Measurements from ENCODE around the gene KHDRBS2. TPM values are rescaled to one million over a fixed set of nuclear protein-coding genes. Genes with fewer than 3 reads are reported as not detected.

Gene KHDRBS2
- polyA plus RNA-seq, 2 donors: 0.01 TPM; not detected in 1

- Histone ChIP-seq H3K9me3 (ENCODE audit: control insufficient read depth in 2 of 2, insufficient read depth in 1 of 2, low read depth in 1 of 2, low read length in 1 of 2) (no peaks in the 10 kb centered on the region), H3K27ac (ENCODE audit: low read depth in 2 of 2, low read length in 1 of 2) (no peak overlapping the region), H3K36me3 (ENCODE audit: control insufficient read depth in 2 of 2, insufficient read depth in 2 of 2, low read length in 1 of 2) (no peaks in the 10 kb centered on the region), H3K4me1 (ENCODE audit: control insufficient read depth in 2 of 2, insufficient read depth in 2 of 2, low read length in 1 of 2) (no peaks in the 10 kb centered on the region), H3K27me3 (ENCODE audit: control insufficient read depth in 1 of 2, insufficient read depth in 2 of 2, low read length in 2 of 2) (no peaks in the 10 kb centered on the region), H3K4me3 (ENCODE audit: low read depth in 1 of 2, low read length in 2 of 2) (no peak overlapping the region)
- 77% methylated on average over 4 of the region's 4 CpGs for WGBS, 2 donors
Measured at GRCh38 chr6:62217866-62218265, 68.2 kb downstream of the KHDRBS2 start.

- Histone ChIP-seq H3K4me1 (ENCODE audit: control insufficient read depth in 2 of 2, insufficient read depth in 2 of 2, low read length in 1 of 2) (no peaks in the 10 kb centered on the region), H3K36me3 (ENCODE audit: control insufficient read depth in 2 of 2, insufficient read depth in 2 of 2, low read length in 1 of 2) (no peaks in the 10 kb centered on the region), H3K27ac (ENCODE audit: low read depth in 2 of 2, low read length in 1 of 2) (no peak overlapping the region), H3K27me3 (ENCODE audit: control insufficient read depth in 1 of 2, insufficient read depth in 2 of 2, low read length in 2 of 2) (no peaks in the 10 kb centered on the region), H3K9me3 (ENCODE audit: control insufficient read depth in 2 of 2, insufficient read depth in 1 of 2, low read depth in 1 of 2, low read length in 1 of 2) (no peaks in the 10 kb centered on the region), H3K4me3 (ENCODE audit: low read depth in 1 of 2, low read length in 2 of 2) (no peak overlapping the region)
- 40 to 48% methylated on average over 1 of the region's 1 CpG for WGBS, 2 donors
Measured at GRCh38 chr6:62202078-62202477, 83.9 kb downstream of the KHDRBS2 start.

GRCh38 chr6:62192593-62192992 is 93.4 kb downstream of the KHDRBS2 start:
- H3K4me1 ChIP-seq (ENCODE audit: control insufficient read depth in 2 of 2, insufficient read depth in 2 of 2, low read length in 1 of 2): no peaks in the 10 kb centered on the region
- WGBS, 2 donors: 76 to 80% methylated on average over 1 of the region's 1 CpG
- H3K36me3 ChIP-seq (ENCODE audit: control insufficient read depth in 2 of 2, insufficient read depth in 2 of 2, low read length in 1 of 2): no peaks in the 10 kb centered on the region
- H3K9me3 ChIP-seq (ENCODE audit: control insufficient read depth in 2 of 2, insufficient read depth in 1 of 2, low read depth in 1 of 2, low read length in 1 of 2): no peaks in the 10 kb centered on the region
- no peak overlapping the region for H3K27ac ChIP-seq (ENCODE audit: low read depth in 2 of 2, low read length in 1 of 2)
- H3K4me3 ChIP-seq (ENCODE audit: low read depth in 1 of 2, low read length in 2 of 2): no peak overlapping the region
- no peaks in the 10 kb centered on the region for H3K27me3 ChIP-seq (ENCODE audit: control insufficient read depth in 1 of 2, insufficient read depth in 2 of 2, low read length in 2 of 2)

GRCh38 chr6:62175195-62175594 is 110.8 kb downstream of the KHDRBS2 start:
- 51 to 52% methylated on average over 1 of the region's 1 CpG for WGBS, 2 donors
- Histone ChIP-seq H3K9me3 (ENCODE audit: control insufficient read depth in 2 of 2, insufficient read depth in 1 of 2, low read depth in 1 of 2, low read length in 1 of 2) (no peaks in the 10 kb centered on the region), H3K4me1 (ENCODE audit: control insufficient read depth in 2 of 2, insufficient read depth in 2 of 2, low read length in 1 of 2) (no peaks in the 10 kb centered on the region), H3K27me3 (ENCODE audit: control insufficient read depth in 1 of 2, insufficient read depth in 2 of 2, low read length in 2 of 2) (no peaks in the 10 kb centered on the region), H3K27ac (ENCODE audit: low read depth in 2 of 2, low read length in 1 of 2) (no peak overlapping the region), H3K4me3 (ENCODE audit: low read depth in 1 of 2, low read length in 2 of 2) (no peak overlapping the region), H3K36me3 (ENCODE audit: control insufficient read depth in 2 of 2, insufficient read depth in 2 of 2, low read length in 1 of 2) (no peaks in the 10 kb centered on the region)

- Histone ChIP-seq H3K9me3 (ENCODE audit: control insufficient read depth in 2 of 2, insufficient read depth in 1 of 2, low read depth in 1 of 2, low read length in 1 of 2) (peaks cover 0 to 1% of the 10 kb centered on the region in 2 donors), H3K4me1 (ENCODE audit: control insufficient read depth in 2 of 2, insufficient read depth in 2 of 2, low read length in 1 of 2) (no peaks in the 10 kb centered on the region), H3K36me3 (ENCODE audit: control insufficient read depth in 2 of 2, insufficient read depth in 2 of 2, low read length in 1 of 2) (no peaks in the 10 kb centered on the region), H3K27me3 (ENCODE audit: control insufficient read depth in 1 of 2, insufficient read depth in 2 of 2, low read length in 2 of 2) (no peaks in the 10 kb centered on the region), H3K27ac (ENCODE audit: low read depth in 2 of 2, low read length in 1 of 2) (no peak overlapping the region), H3K4me3 (ENCODE audit: low read depth in 1 of 2, low read length in 2 of 2) (no peak overlapping the region)
Measured at GRCh38 chr6:62174548-62174947, 111.5 kb downstream of the KHDRBS2 start.

- no peaks in the 10 kb centered on the region for H3K27me3 ChIP-seq (ENCODE audit: control insufficient read depth in 1 of 2, insufficient read depth in 2 of 2, low read length in 2 of 2)
- WGBS, 2 donors: 71 to 74% methylated on average over 4 of the region's 4 CpGs
- H3K36me3 ChIP-seq (ENCODE audit: control insufficient read depth in 2 of 2, insufficient read depth in 2 of 2, low read length in 1 of 2): no peaks in the 10 kb centered on the region
- H3K4me1 ChIP-seq (ENCODE audit: control insufficient read depth in 2 of 2, insufficient read depth in 2 of 2, low read length in 1 of 2): no peaks in the 10 kb centered on the region
- no peak overlapping the region for H3K4me3 ChIP-seq (ENCODE audit: low read depth in 1 of 2, low read length in 2 of 2)
- H3K27ac ChIP-seq (ENCODE audit: low read depth in 2 of 2, low read length in 1 of 2): no peak overlapping the region
- H3K9me3 ChIP-seq (ENCODE audit: control insufficient read depth in 2 of 2, insufficient read depth in 1 of 2, low read depth in 1 of 2, low read length in 1 of 2): peaks cover 0 to 1% of the 10 kb centered on the region in 2 donors
Measured at GRCh38 chr6:62167736-62168135, 118.3 kb downstream of the KHDRBS2 start.

- no peaks in the 10 kb centered on the region for H3K9me3 ChIP-seq (ENCODE audit: control insufficient read depth in 2 of 2, insufficient read depth in 1 of 2, low read depth in 1 of 2, low read length in 1 of 2)
- no peaks in the 10 kb centered on the region for H3K27me3 ChIP-seq (ENCODE audit: control insufficient read depth in 1 of 2, insufficient read depth in 2 of 2, low read length in 2 of 2)
- H3K36me3 ChIP-seq (ENCODE audit: control insufficient read depth in 2 of 2, insufficient read depth in 2 of 2, low read length in 1 of 2): no peaks in the 10 kb centered on the region
- no peaks in the 10 kb centered on the region for H3K4me1 ChIP-seq (ENCODE audit: control insufficient read depth in 2 of 2, insufficient read depth in 2 of 2, low read length in 1 of 2)
- WGBS, 2 donors: 83 to 87% methylated on average over 4 of the region's 4 CpGs
- H3K27ac ChIP-seq (ENCODE audit: low read depth in 2 of 2, low read length in 1 of 2): no peak overlapping the region
- no peak overlapping the region for H3K4me3 ChIP-seq (ENCODE audit: low read depth in 1 of 2, low read length in 2 of 2)
Measured at GRCh38 chr6:62162858-62163257, 123.2 kb downstream of the KHDRBS2 start.

GRCh38 chr6:62152796-62153195 is 133.2 kb downstream of the KHDRBS2 start:
- Histone ChIP-seq H3K36me3 (ENCODE audit: control insufficient read depth in 2 of 2, insufficient read depth in 2 of 2, low read length in 1 of 2) (no peaks in the 10 kb centered on the region), H3K4me3 (ENCODE audit: low read depth in 1 of 2, low read length in 2 of 2) (no peak overlapping the region), H3K27me3 (ENCODE audit: control insufficient read depth in 1 of 2, insufficient read depth in 2 of 2, low read length in 2 of 2) (no peaks in the 10 kb centered on the region), H3K9me3 (ENCODE audit: control insufficient read depth in 2 of 2, insufficient read depth in 1 of 2, low read depth in 1 of 2, low read length in 1 of 2) (no peaks in the 10 kb centered on the region), H3K4me1 (ENCODE audit: control insufficient read depth in 2 of 2, insufficient read depth in 2 of 2, low read length in 1 of 2) (no peaks in the 10 kb centered on the region), H3K27ac (ENCODE audit: low read depth in 2 of 2, low read length in 1 of 2) (no peak overlapping the region)
- WGBS, 2 donors: 84 to 93% methylated on average over 3 of the region's 3 CpGs

GRCh38 chr6:62150048-62150663 is 135.9 kb downstream of the KHDRBS2 start:
- Histone ChIP-seq H3K4me1 (ENCODE audit: control insufficient read depth in 2 of 2, insufficient read depth in 2 of 2, low read length in 1 of 2) (no peaks in the 10 kb centered on the region), H3K27ac (ENCODE audit: low read depth in 2 of 2, low read length in 1 of 2) (no peak overlapping the region), H3K36me3 (ENCODE audit: control insufficient read depth in 2 of 2, insufficient read depth in 2 of 2, low read length in 1 of 2) (no peaks in the 10 kb centered on the region), H3K4me3 (ENCODE audit: low read depth in 1 of 2, low read length in 2 of 2) (no peak overlapping the region), H3K27me3 (ENCODE audit: control insufficient read depth in 1 of 2, insufficient read depth in 2 of 2, low read length in 2 of 2) (no peaks in the 10 kb centered on the region), H3K9me3 (ENCODE audit: control insufficient read depth in 2 of 2, insufficient read depth in 1 of 2, low read depth in 1 of 2, low read length in 1 of 2) (no peaks in the 10 kb centered on the region)
- WGBS, 2 donors: 67 to 70% methylated on average over 3 of the region's 3 CpGs
